ENCODE measurements around the gene MEF2A.

DNA sequence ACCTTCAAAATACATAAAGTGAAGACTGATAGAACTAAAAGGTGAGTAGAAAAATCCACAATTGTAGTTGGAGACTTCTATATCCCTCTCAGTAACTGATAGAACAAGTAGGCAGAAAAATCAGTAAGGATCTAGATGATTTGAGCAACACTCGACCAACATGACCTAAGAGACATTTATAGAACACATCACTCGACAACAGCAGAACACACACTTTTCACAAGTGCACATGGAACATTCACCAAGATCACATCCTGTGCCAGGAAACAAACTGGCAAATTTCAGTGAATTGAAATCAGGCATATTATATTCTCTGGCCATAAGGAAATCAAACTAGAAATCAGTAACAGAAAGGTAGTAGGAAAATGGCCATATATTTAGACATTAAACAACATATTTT lies 130.3 kb downstream of the MEF2A start:
- TF ChIP-seq CTCF (IDR thresholded peaks at IDR 0.05) (no peak), POLR2A (IDR thresholded peaks at IDR 0.05) (no peak)
